IPS-15b (cell line): ENCODE results near the gene COBL.
A peak's percentile ranks its signal among the peaks of the same experiment; 100 is the strongest.

Experiments
- H3K27me3 ChIP-seq: one replicate; pipeline ENCODE4 v1.6.1; 2013; ENCODE audit warnings: low read length; ENCODE audit not compliant: control insufficient read depth, insufficient read depth
- H3K36me3 ChIP-seq: one replicate; pipeline ENCODE4 v1.6.1; 2013; ENCODE audit warnings: low read length; ENCODE audit not compliant: control insufficient read depth, insufficient read depth
- H3K4me1 ChIP-seq: one replicate; pipeline ENCODE4 v1.6.1; 2013; ENCODE audit warnings: mild to moderate bottlenecking, low read length; ENCODE audit not compliant: control insufficient read depth, insufficient read depth
- H3K4me3 ChIP-seq: one replicate; pipeline ENCODE4 v1.5.1; 2013; ENCODE audit warnings: low read depth, low read length
- H3K9ac ChIP-seq: one replicate; pipeline ENCODE4 v1.6.1; 2013; ENCODE audit warnings: low read depth, mild to moderate bottlenecking, low read length
- H3K9me3 ChIP-seq: one replicate; pipeline ENCODE4 v1.6.1; 2013; ENCODE audit warnings: mild to moderate bottlenecking, low read length; ENCODE audit not compliant: control insufficient read depth, insufficient read depth

Gene COBL

GRCh38 chr7:51234139-51234538 lies 82.5 kb downstream of the COBL start:
- Histone ChIP-seq H3K27me3 (no peaks in the 10 kb centered on the region), H3K4me1 (peaks cover 9% of the 10 kb centered on the region), H3K4me3 (no peak overlapping the region), H3K9ac (no peak overlapping the region), H3K9me3 (no peaks in the 10 kb centered on the region), H3K36me3 (no peaks in the 10 kb centered on the region)

- Histone ChIP-seq H3K27me3 (no peaks in the 10 kb centered on the region), H3K4me3 (no peak overlapping the region), H3K4me1 (peaks cover 11% of the 10 kb centered on the region), H3K36me3 (no peaks in the 10 kb centered on the region), H3K9ac (no peak overlapping the region), H3K9me3 (no peaks in the 10 kb centered on the region)
Measured at GRCh38 chr7:51233374-51233773, 83.2 kb downstream of the COBL start.

GRCh38 chr7:51230723-51231122 lies 85.9 kb downstream of the COBL start:
- Histone ChIP-seq H3K9ac (no peak overlapping the region), H3K4me1 (peaks cover 9% of the 10 kb centered on the region), H3K9me3 (no peaks in the 10 kb centered on the region), H3K4me3 (no peak overlapping the region), H3K36me3 (no peaks in the 10 kb centered on the region), H3K27me3 (no peaks in the 10 kb centered on the region)

DNA sequence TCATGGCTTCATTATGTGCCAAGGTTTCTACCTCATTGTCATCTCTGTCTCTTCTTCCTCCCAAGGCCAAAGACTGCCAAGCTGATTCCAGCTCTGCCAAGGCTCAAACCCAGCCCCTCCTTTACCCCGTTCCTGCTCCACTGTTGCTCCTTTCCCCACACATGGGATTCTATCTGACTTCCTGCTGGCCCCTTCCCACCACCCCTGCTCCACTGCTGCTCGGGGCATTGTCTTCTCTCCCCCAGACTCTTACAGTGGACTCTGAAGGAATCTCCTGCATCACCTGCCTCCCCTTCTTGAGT lies 86.3 kb downstream of the COBL start:
- H3K9ac ChIP-seq = no peak overlapping the region
- H3K9me3 ChIP-seq = no peaks in the 10 kb centered on the region
- no peak overlapping the region for H3K4me3 ChIP-seq
- H3K4me1 ChIP-seq = peaks cover 12% of the 10 kb centered on the region
- H3K36me3 ChIP-seq = no peaks in the 10 kb centered on the region
- no peaks in the 10 kb centered on the region for H3K27me3 ChIP-seq

DNA sequence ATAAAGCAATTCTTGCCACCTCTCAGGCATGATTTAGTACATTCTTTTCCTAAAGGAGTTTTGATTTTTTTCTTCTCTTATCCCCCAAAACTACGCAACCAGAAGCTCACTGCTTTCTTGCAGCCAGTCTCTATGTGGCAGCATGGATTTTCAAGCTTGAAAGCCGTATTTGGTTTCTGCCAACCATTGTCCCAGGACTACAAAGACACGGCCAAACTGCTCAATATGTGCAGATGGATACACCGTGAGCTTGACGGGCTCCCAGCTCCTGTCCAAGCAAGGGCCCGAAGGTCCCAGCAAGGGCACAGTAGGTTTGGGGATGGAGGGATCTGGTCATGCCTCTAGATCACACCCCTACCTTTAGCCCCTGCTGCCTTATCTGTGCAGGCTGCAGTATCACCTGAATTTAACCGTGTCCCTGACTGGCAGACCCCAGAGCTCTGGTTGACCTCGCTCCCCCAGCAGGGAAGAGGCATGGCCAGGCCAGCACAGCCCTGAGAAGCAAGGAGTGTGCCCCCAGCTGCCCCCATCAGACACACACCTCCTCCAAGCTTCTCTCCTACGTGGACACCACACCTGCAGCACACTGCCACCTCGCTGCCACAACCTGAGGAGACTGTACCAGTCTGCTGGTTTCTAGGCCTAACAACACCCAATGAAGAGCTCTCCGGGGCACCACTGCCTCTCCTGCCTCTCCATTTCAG lies 86.8 kb downstream of the COBL start:
- peaks cover 15% of the 10 kb centered on the region for H3K4me1 ChIP-seq
- no peaks in the 10 kb centered on the region for H3K27me3 ChIP-seq
- no peaks in the 10 kb centered on the region for H3K9me3 ChIP-seq
- H3K36me3 ChIP-seq = no peaks in the 10 kb centered on the region
- no peak overlapping the region for H3K9ac ChIP-seq
- no peak overlapping the region for H3K4me3 ChIP-seq

- Histone ChIP-seq H3K4me1 (peaks cover 15% of the 10 kb centered on the region), H3K9me3 (no peaks in the 10 kb centered on the region), H3K4me3 (no peak overlapping the region), H3K9ac (peak overlapping the region; percentile 29), H3K36me3 (no peaks in the 10 kb centered on the region), H3K27me3 (no peaks in the 10 kb centered on the region)
Measured at GRCh38 chr7:51229106-51229537, 87.5 kb downstream of the COBL start.

- no peaks in the 10 kb centered on the region for H3K36me3 ChIP-seq
- no peaks in the 10 kb centered on the region for H3K27me3 ChIP-seq
- H3K9me3 ChIP-seq = no peaks in the 10 kb centered on the region
Measured at GRCh38 chr7:51228386-51228958, 88.1 kb downstream of the COBL start.

DNA sequence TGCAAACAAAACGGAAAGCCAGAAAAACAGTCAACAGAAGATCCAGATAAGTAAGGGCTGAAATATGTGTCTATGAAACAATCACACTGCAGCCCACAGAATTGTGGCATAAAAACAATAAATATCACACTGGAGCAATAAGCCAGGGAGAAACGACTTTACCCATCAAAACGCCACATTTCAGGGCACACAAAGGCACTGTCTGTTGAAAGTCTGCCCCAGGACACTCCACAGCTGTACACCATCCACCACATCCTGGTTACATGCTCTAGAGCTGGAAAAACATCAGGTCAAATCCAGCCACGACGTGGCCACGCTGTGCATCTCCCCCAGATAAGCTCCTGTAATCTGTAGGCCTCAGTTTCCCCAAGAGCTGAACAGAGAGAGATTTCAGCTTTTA lies 88.7 kb downstream of the COBL start:
- Histone ChIP-seq H3K4me1 (peaks cover 15% of the 10 kb centered on the region), H3K9ac (no peak overlapping the region), H3K36me3 (no peaks in the 10 kb centered on the region), H3K4me3 (no peak overlapping the region), H3K9me3 (no peaks in the 10 kb centered on the region), H3K27me3 (no peaks in the 10 kb centered on the region)

More at GRCh38 chr7:51228386-51228958, 88.1 kb downstream of the COBL start:
- H3K4me3 ChIP-seq = no peak overlapping the region
- no peak overlapping the region for H3K9ac ChIP-seq
- H3K4me1 ChIP-seq = peaks cover 15% of the 10 kb centered on the region

DNA sequence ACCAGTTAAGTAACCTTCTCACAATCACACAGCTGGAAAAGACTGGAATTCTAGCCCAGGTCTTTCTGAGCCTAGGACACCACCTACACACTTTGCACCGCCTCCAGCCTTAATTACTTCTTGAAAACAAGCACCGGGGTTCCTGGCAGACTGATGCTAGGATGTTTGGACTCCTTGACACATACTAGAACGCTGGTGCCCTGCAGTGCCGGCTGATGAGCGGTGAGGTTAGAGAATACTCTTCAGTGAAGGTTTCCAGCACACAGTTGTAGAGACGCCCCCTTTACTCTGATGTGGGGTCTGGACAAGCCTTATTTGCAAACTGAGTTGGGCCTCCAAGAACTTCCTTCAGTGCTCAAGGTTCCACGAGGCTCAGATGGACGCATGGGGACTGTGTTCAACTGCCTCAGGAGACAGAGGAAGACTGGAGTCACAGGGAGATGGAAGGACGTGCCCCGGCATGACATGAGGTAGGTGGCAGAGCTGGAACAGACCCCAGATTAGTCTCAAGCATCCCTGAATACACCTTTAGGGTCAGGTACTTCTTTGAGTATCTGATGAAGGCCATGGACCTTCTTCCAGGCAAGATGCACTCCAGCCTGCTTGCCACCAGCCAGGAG lies 89.6 kb downstream of the COBL start:
- no peaks in the 10 kb centered on the region for H3K9me3 ChIP-seq
- no peak overlapping the region for H3K9ac ChIP-seq
- H3K36me3 ChIP-seq = no peaks in the 10 kb centered on the region
- no peak overlapping the region for H3K4me3 ChIP-seq
- H3K27me3 ChIP-seq = no peaks in the 10 kb centered on the region
- H3K4me1 ChIP-seq = peaks cover 15% of the 10 kb centered on the region

DNA sequence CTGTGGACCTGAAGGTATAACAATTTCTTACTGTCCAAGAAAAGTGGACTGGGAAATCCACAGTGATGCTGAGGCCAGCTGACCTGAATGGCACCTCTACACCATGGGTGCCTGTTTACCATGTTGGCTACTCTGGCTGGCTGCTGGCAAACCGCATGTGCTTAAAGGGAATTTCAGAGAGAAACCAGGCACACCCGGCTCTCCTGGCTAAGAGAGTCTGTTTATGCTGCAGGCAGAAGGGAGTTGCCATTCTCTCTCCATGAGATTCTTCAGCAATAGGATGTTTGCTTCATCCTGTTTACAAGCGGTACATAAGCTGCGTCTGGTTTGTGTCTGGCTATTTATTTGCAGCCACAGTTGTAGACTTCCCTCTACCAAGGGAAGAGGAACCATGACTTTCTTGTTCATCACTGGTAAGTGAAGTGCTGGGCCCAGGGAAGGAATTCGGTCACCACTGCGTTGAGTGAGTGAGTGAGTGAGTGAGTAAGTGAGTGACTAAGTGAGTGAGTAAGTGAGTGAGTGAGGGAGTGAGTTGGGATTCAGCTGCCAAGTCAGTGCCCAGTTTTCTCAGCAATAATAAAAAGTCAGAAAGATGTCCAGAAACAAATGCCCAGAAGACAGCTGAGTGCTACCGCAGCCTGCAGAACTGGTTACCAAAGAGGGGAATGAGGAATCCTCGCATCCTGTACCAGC lies 90.4 kb downstream of the COBL start:
- Histone ChIP-seq H3K27me3 (no peaks in the 10 kb centered on the region), H3K9me3 (no peaks in the 10 kb centered on the region), H3K4me3 (no peak overlapping the region), H3K9ac (no peak overlapping the region), H3K36me3 (no peaks in the 10 kb centered on the region), H3K4me1 (peaks cover 15% of the 10 kb centered on the region)

- Histone ChIP-seq H3K9ac (no peak overlapping the region), H3K36me3 (no peaks in the 10 kb centered on the region), H3K4me3 (no peak overlapping the region), H3K9me3 (no peaks in the 10 kb centered on the region), H3K27me3 (no peaks in the 10 kb centered on the region), H3K4me1 (peaks cover 15% of the 10 kb centered on the region)
Measured at GRCh38 chr7:51224811-51225595, 91.6 kb downstream of the COBL start.
